Neural crest cell (in vitro differentiated cells): ENCODE data around the gene RUNDC3A. TPM values are rescaled to one million over a fixed set of nuclear protein-coding genes. Genes with fewer than 3 reads are reported as not detected.

ENCODE experiments used
- DNase-seq: peaks from one replicate; pipeline ENCODE4 v3.0.0; 2021; ENCODE audit warnings: low read depth, mixed read lengths, low spot score
- H3K27ac Mint-ChIP-seq: one replicate; pipeline ENCODE4 v1.8.0; 2021; ENCODE audit warnings: mild to moderate bottlenecking, mixed read lengths; ENCODE audit not compliant: unreplicated experiment
- H3K27me3 Mint-ChIP-seq: 2 replicates; pipeline ENCODE4 v1.8.0; 2021; ENCODE audit warnings: low read depth, mild to moderate bottlenecking, mixed read lengths
- H3K36me3 Mint-ChIP-seq: 2 replicates; pipeline ENCODE4 v1.8.0; 2021; ENCODE audit warnings: low read depth, mild to moderate bottlenecking, mixed read lengths
- H3K4me1 Mint-ChIP-seq: 2 replicates; pipeline ENCODE4 v1.8.0; 2021; ENCODE audit warnings: mixed read lengths
- H3K4me3 Mint-ChIP-seq: one replicate; pipeline ENCODE4 v1.8.0; 2021; ENCODE audit warnings: mild to moderate bottlenecking, mixed read lengths
- H3K9me3 Mint-ChIP-seq: 2 replicates; pipeline ENCODE4 v1.8.0; 2021; ENCODE audit warnings: mixed read lengths
- CTCF ChIP-seq: fragments of 200-600 bp; sonication (generic); conservative IDR thresholded peaks from 2 replicates; pipeline ENCODE4 v1.5.0; 2021; ENCODE audit warnings: antibody characterized with exemption, mild to moderate bottlenecking
- total RNA-seq: library from RNA; stranded (reverse); gene quantifications from 2 replicates; pipeline ENCODE4 v1.2.1, GENCODE V29; 2021

RUNDC3A gene
- total RNA-seq, 1 donor from 2014 or later, result 12.9 TPM

GRCh38 chr17:44266402-44267164 is 41.8 kb upstream of the RUNDC3A start:
- no peak for DNase-seq
- H3K27me3 Mint-ChIP-seq, result peaks cover 7% of the 10 kb centered on the region

DNA sequence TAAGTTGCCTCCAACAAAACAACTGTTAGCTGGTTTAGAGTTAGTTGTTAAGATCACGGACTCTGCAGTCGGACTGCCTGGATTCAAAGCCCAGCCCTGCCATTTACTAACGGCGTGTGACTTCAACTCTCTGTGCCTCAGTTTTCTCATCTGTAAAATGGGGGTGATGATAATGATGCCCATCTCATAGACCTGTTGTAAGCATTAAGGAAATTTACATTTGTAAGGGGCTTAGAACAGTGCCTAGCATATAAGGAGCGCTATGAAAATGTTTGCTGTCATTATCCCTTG is 41.3 kb upstream of the RUNDC3A start:
- H3K9me3 Mint-ChIP-seq, result no peaks in the 10 kb centered on the region
- no peak for DNase-seq
- no peak for TF ChIP-seq CTCF
- no peaks in the 10 kb centered on the region for H3K36me3 Mint-ChIP-seq
- no peak overlapping the region for H3K27ac Mint-ChIP-seq
- peaks cover 4% of the 10 kb centered on the region for H3K4me1 Mint-ChIP-seq
- peaks cover 7% of the 10 kb centered on the region for H3K27me3 Mint-ChIP-seq
- H3K4me3 Mint-ChIP-seq, result no peak overlapping the region

More at GRCh38 chr17:44266402-44267164, 41.8 kb upstream of the RUNDC3A start:
- no peak for TF ChIP-seq CTCF
- no peak overlapping the region for H3K4me3 Mint-ChIP-seq
- H3K36me3 Mint-ChIP-seq, result no peaks in the 10 kb centered on the region
- no peaks in the 10 kb centered on the region for H3K9me3 Mint-ChIP-seq
- H3K4me1 Mint-ChIP-seq, result peaks cover 4% of the 10 kb centered on the region
- H3K27ac Mint-ChIP-seq, result no peak overlapping the region

DNA sequence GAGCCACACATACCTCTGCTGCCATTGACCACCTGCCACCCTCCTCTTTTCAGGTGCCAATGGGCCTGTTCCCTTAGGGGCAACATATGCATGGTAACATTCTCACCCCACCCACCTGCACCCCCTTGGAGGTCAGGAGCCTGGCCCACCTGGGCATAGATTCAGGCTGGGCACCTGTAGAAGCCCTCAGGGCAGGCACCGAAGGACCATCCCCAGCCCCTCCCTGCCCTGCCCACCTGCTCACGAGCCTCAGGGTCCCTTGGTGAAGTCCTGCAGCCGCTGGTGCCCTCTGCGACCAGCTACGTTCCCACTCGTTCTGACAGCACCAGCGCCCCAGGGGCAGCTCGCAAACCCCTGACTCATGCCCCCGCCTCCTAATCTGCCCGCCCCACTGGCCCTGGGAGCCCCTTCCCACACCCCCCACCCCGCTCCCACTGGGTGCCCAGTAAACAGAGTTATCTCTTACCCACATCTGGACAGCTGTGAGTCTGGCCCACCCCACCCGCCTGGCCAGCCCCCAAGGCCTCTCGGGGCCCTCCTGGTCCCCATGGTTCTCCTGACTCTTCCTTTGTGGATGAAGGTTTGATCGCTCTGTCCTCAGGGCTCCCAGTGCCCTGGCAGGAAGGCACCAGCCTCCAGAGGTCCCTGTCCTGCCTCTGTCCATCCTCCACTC is 40.4 kb upstream of the RUNDC3A start, which contains the start of gene SLC4A1:
Gene SLC4A1 (minus strand): TSS at position 318 of the 673 bp plus-strand sequence. CDS start 5,269 bp downstream, outside the sequence.
- Mint-ChIP-seq H3K27ac (peak within 1 kb of the TSS; percentile 72), H3K36me3 (no peaks in the 10 kb centered on the region), H3K27me3 (peaks cover 5% of the 10 kb centered on the region), H3K9me3 (no peaks in the 10 kb centered on the region), H3K4me3 (no peak within 1 kb of the TSS), H3K4me1 (peaks cover 4% of the 10 kb centered on the region)
- no peak for TF ChIP-seq CTCF
- no peak for DNase-seq

- Mint-ChIP-seq H3K27ac (peak overlapping the region; percentile 72), H3K27me3 (no peaks in the 10 kb centered on the region), H3K4me3 (no peak overlapping the region), H3K9me3 (no peaks in the 10 kb centered on the region), H3K36me3 (no peaks in the 10 kb centered on the region), H3K4me1 (peaks cover 4% of the 10 kb centered on the region)
- no peak for TF ChIP-seq CTCF
- DNase-seq, result no peak
Observed at GRCh38 chr17:44268709-44269534, 39.5 kb upstream of the RUNDC3A start.

GRCh38 chr17:44269535-44270240 is 38.7 kb upstream of the RUNDC3A start:
- Mint-ChIP-seq H3K4me3 (no peak overlapping the region), H3K27ac (no peak overlapping the region), H3K27me3 (no peaks in the 10 kb centered on the region), H3K4me1 (peaks cover 4% of the 10 kb centered on the region), H3K36me3 (no peaks in the 10 kb centered on the region), H3K9me3 (no peaks in the 10 kb centered on the region)
- DNase-seq, result no peak
- no peak for TF ChIP-seq CTCF
